HuH-7 (cell line): ENCODE measurements around the gene BLOC1S3.
A peak's percentile ranks its signal among the peaks of the same experiment; 100 is the strongest.

Experiments
- DNase-seq: peaks from one replicate; pipeline ENCODE4 v3.0.0; 2011; ENCODE audit warnings: low spot score

Gene BLOC1S3, protein sequence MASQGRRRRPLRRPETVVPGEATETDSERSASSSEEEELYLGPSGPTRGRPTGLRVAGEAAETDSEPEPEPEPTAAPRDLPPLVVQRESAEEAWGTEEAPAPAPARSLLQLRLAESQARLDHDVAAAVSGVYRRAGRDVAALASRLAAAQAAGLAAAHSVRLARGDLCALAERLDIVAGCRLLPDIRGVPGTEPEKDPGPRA

DNA sequence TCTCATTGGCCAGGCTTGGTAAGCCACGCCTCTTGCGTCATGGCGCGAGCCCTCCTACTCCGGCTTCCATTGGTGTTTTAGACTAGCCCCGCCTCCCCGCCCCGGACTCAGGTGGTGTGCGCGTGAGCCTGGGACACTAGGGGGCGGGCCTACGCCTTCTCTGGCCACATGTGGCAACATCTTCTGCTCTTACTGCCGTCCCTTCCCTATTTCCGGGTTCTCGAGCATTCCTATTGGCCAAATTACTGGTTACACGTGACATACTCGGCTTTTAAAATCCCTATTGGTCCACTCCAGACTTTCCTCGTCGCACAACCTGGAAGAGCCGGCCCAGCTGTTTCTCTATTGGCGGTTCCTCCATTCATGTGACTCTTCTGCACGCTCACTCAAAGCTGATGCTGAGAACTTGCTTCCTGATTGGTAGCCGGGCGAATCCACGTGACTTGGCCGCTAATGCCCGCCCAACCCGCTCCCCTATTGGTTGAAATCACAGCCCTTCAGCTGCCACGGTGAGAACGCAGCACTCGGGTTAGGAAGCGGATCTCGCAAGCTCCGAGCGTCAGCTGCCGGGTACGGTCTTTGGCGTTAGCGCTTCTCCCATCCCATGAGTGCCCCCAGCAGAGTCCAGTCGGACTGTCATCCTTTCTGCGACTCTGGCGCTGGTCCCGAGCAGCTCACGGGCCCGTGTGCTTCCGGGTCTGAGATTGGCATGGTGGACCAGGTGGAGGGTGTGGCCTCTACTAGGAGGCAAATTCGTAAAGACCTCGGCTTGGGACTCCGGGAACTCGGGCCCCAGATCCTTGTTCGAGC, at the start of gene BLOC1S3:
Gene BLOC1S3, plus strand, starts transcription at position 523 of the 810 bp plus-strand sequence. CDS start 513 bp downstream, outside the sequence.
- peak; percentile 98 for DNase-seq

DNA sequence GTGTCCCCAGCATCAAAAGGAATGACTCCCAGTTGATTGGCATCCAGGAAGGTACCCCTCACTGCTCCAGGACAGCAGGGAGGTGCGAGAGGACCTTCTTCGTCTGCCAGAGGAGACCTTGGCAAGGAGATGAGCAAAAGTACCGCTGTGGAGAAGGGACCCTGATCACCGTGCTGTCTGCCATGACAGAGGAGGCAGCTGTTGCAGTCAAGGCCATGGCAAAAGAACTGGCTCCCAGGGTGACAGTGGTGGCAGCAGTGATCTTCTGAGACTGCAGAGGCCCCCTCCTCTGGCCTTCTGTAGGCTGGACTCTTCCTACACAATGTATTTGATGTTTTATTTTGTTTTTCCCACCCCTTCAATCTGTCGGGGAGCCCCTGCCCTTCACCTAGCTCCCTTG, 49.8 kb upstream of the BLOC1S3 start:
- DNase-seq, result no peak

DNA sequence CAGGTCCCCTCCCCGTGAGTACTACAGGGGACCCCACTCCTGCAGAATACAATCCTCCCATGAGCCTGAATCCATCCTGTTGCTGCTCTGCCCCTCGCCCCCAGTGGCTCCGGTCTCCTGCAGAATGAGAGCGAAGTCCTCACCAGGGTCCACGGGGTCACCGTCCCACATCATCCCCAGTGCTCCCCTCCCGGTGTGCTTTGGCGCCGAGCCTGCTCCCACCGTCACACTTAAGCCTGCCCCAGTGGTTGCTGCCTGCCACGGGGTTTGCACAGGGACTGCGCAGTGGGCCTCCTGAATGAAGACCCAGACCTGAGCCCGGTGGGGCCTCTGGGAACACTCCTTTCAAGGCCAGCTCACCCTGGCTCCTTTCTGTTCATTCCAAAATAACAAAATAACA, 48.3 kb upstream of the BLOC1S3 start:
- no peak for DNase-seq

DNA sequence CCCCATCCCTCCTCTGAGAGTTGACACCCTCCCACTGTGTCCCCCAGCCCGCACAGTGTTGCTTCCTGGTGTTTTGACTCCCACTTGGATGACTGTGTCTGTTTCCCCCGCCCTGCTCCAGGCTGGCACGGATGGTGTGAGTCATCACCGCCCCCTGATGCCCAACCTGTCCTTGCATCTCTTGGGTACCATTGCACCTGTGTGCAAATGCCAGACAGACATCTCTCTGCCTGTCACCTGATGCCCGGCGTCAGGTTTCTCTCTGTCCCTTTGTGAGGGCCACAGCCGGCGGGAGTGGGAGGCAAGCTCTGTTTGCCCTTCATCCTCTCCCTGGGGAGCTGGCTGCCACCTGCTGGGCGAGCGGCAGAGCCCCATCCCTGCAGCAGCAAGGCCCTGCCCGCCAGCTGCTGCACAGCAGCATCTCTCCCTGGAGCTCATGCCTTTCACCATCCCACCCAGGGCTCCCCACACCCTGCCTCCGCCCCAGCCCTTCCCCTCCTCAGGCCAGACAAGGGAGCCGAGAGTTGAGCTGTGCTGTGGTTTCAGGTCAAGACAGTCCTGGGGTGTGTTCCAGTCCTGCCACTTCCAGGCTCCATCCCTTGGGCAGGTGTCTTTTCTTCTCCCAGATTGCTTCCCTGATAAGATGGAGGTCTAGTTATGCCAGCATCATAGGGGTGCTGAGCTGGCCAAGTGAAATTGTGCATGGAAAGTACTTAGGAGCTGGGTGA, 47.5 kb upstream of the BLOC1S3 start:
- no peak for DNase-seq

DNA sequence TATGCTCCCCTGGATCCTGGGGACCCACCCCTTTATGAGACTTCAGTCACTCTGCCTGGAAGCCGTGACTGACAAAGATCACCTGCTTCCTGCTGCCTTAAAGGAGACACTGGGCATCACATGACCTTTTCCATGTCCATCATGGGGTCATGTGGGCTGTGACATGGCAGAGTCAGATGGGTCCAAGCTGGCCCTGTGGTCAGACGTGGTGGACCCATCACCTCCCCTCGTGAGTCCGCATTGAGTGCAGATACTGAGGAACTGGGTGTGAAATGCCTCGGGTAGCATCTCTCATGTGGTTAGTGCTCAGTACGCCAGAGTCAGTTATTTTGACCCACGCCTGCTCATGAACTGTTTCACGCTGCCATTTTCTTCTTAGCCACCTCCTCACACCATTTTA, 44.9 kb upstream of the BLOC1S3 start:
- no peak for DNase-seq

DNA sequence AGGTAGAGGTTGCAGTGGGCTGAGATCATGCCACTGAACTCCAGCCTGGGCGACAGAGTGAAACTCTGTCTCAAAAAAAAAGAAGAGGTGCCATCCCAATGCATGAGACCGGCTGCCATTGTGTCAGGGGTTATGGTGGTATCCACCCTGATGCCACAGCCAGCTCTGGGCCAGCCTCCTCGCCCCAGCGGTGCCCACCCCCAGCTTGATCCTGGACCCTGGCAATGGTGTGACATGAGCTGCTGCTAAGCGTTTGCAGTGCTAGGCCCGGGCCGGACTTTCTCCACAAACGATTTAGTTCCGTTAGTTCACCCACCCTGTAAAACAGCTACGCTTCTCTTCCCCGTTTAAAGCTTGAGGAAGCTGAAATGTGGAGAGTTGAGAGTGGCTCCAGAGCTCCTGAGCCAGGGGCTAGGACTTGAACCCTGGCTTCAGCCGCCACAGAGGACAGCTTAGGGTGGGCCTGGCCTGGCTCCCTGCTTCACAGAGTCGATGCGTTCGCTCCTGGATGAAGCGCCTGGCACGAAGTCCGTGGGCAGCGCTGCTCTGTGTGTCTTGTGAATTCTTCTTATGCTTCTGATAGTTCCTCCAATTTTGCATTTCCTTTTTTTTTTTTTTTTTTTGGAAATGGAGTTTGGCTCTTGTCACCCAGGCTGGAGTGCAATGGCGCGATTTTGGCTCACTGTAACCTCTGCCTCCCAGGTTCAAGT, 43.3 kb upstream of the BLOC1S3 start:
- DNase-seq, result no peak

DNA sequence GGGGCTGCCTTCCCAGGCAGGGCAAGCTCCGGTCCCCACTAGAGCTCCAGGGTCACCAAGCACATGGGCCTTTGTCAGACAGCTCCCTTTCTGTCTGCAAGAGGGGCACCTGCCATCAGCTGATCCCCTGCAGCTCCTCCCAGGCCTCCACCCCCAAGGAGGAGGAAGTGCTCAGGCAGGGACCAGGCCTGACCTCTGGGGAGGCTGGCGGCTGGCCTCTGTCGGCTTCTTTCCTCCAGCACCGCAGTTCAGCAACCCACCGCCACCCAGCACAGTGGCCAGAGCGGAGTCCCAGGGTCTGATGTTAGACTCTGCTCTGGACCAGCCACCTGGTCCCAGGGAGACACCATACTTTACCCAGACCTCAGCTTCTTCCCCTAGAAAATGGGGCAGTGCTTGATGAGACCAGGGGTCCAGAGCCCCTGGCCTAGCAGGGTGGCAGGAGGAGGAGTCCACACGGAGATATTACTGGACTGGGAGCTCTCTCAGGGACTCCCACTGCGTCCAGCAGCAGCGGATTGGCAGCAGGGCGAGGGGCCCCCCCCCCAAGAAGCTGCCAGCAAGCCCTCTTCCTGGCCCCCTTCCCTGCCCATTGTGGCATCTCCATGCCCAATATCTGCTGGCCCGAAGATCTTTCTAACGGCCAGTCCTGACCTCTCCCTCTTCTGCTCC, 41.9 kb upstream of the BLOC1S3 start:
- DNase-seq, result no peak

DNA sequence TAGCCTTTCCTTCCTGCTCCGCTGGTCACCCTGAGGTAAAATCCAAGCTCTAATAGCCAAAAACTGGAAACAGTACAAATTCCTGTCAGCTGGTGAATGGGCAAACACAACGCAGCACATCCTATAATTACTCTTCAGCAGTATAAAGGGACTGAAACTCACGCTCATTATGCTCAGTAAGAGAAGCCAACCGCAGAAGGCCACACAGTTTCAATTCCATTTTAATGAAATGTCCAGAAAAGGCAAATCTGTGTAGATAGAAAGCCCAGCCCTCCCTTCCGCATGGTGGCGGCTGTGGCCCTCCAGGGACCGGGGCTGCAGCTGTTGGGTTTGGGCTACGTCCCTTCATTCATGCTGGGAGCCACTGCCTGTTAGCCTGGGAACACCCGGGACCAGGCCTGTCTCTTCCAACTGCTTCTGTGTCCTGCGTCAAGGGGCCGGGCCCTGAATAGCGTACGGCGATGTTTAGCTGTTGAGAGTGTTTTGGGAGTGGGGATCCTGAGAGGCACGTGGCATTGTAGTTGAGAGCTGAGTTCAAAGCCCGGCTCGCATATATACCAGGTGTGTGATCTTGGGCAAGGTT, 41.3 kb upstream of the BLOC1S3 start:
- no peak for DNase-seq

DNA sequence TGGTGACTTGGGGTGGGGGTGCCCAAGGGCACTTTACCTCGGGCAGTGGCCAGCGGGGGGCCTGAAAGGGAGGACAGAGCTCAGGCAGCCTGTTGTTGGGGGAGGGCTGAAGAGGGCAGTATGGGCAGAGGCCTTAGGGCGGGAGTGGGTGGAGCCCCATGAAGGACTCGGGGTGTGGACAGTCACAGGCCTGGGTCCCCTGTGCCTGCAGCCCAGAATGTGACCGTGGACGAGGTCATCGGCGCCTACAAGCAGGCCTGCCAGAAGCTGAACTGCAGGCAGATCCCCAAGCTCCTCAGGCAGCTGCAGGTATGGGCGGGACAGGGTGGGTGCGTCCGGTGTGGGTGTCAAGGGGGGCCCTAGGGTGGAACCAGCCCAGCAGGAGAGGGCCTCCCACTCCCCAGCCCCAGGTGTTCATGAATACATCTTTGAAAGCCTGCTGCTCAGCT, 40.3 kb upstream of the BLOC1S3 start:
- DNase-seq, result no peak

DNA sequence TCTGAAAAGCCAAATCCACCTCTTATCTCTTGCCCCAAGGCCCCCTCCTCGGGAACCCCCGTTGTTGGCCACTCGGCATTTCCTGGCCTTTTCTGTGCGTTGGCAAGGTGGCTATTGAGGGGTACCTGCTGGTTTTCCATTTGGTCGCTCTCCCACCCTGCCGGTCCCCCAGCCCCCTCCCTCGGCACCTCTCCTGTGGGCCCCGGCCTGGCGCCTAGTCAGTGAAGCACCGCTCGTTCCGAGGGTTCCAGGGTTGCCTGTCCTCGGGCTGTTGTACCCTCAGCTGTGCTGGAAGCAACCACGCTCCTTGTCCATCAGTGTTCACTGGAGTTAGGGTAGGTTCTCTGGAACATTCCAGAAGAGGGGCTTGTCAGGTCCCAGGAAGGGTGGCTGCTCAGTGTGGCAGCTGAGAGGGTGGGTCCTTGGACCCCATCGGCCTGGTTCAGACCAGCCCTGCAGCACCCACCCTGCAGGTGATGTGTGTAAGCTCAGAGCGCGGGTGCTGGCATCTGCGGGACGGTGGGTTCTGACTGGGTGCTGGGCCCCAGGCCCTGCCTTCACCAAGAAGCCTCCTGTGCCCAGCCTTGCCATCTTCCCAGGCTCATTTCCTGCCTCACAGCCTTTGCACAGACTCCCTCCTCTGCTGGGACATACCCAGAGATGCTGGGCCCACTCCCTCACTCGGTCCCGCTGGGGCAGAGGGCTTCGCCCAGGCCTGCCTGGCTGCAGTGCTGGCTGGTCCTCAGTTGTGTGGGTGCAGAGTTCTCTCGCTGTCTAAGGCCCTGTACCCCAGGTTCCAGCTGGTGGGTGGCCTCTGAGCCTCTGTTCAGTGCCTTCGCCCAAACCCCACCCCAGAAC, 39.1 kb upstream of the BLOC1S3 start:
- no peak for DNase-seq

DNA sequence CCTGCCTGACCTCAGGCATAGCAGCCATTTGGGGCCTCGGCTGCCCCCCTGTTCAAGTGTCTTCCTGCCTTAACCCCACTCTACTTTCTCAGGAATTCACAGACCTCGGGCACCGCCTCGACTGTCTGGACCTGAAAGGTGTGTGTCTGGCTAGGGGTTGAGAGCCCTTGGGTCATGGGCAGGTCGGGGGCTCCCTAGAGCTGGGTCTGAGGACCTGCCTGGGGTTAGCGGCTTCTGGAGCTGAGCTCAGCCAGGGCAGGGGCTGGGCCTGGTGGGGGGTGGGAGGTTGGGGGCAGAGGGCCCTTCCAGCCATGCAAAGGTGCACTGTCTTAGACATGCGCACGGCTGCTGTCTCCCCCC, 38.5 kb upstream of the BLOC1S3 start:
- DNase-seq, result no peak

DNA sequence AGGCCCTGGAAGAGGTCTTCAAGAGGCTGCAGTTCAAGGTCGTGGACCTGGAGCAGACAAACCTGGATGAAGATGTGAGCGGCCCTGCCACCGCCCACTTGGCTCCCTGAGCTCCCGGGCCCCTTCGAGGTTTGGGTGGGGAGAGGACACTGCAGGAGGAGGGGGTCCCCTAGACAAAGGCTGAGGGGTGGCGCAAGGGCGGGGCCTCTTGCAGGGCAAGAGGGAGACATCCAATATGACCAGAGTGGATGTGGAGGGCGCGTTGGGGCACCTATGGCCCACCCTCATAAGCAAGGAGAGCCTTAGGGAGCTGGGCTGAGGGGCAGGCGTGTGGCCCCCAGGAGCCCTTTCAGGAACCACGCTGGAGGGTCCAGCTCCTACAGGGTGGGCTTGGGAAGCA, 38.1 kb upstream of the BLOC1S3 start:
- no peak for DNase-seq

DNA sequence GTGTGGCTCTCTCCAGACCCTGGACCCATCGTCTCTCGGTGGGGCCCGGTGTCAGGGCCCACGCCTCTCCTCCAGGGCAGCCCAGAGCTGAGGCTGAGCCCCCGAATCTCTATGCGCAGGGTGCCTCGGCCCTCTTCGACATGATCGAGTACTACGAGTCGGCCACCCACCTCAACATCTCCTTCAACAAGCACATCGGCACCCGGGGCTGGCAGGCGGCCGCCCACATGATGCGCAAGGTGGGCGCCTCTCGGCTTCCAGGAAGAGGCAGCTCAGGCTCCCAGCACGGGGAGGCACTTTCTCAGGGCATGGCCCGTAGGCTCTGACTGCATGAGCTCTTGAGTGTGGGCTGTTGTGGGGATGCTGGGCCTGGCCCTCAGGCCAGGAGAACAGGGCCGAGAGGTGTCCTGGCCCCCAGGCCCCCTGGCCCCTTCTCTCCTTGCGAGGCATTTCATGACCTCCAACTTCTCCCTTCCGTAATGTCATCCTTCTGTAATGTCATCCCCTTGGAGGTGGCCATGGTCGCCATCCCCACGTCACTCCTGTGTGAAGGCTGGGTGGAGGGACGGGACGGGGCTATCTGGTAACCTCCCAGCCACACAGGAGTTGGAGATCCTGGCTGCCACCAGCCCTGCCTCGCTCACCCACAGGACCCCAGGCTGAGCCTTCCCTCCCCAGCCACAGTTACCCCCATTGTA, 37.2 kb upstream of the BLOC1S3 start:
- no peak for DNase-seq

DNA sequence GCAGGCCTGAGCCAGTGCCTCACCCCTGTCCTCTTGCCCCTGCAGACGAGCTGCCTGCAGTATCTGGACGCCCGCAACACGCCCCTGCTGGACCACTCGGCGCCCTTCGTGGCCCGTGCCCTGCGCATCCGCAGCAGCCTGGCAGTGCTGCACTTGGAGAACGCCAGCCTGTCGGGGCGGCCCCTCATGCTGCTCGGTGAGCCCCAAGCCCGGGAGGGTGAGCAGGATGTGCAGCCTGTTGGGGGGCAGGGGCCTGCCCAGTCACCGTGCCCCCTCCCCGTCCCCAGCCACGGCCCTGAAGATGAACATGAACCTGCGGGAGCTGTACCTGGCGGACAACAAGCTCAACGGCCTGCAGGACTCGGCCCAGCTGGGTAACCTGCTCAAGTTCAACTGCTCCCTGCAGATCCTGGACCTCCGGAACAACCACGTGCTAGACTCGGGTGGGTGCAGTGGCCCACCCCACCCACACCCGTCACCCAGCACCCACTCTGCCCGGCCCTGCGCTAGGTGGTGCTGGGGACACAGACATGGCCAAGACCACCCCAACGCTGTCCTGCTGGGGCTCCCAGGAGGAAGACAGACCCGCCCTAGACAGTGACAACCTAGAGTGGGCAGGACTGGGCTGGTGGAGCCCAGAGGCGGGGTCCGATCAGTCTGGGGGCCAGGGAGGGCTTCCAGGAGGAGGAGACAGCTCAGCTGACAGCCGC, 36.4 kb upstream of the BLOC1S3 start:
- DNase-seq, result no peak

DNA sequence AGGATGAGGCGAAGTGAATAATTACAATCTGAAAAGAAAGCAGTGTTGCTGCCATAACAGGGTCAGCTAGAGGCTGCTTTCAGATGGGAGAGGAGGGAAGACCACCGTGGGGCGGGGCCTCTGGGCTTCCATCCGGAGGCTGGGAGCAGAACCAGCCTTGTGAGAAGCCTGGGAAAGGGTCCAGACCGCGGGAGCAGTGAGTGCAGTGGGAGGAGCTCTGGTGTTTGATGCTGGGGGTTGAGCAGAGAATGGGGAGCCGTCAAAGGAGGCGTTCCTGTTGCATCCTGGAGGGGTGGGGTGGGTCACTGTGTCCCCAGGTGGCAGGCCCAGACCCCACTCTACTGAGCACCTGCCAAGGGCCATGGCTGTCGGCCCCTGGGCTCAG, 35.9 kb upstream of the BLOC1S3 start:
- no peak for DNase-seq

DNA sequence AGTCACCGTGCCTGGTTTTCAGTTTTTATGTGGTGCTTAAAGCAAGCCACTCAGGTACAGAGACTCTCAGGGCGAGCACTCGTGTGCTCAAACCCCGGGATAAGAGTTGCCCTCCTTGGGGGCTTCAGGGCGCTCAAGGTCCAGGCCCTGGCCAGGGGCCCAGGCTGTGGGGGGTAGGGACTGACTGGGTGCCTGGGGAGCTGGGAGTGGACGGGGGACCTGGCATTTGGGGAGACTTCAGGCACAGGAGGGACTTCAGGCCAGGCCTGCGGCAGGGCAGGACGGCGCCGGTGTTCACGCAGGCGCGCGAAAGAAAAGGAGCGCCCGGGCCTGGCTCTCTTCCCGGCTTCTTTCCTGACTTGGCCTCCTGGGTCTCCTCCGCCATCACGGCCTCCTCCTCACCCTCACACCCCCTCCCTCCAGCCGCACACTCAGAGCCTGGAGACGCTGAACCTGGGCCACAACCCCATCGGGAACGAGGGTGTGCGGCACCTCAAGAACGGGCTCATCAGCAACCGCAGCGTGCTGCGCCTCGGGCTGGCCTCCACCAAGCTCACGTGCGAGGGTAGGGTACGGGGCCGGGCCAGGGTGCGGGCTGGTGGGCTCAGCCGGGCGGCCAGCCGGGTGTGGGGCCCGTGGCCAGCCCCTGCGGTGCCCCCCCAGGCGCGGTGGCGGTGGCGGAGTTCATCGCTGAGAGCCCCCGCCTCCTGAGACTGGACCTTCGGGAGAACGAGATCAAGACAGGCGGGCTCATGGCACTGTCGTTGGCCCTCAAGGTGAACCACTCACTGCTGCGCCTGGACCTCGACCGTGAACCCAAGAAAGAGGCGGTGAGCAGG, 33.9 kb upstream of the BLOC1S3 start:
- DNase-seq, result no peak

DNA sequence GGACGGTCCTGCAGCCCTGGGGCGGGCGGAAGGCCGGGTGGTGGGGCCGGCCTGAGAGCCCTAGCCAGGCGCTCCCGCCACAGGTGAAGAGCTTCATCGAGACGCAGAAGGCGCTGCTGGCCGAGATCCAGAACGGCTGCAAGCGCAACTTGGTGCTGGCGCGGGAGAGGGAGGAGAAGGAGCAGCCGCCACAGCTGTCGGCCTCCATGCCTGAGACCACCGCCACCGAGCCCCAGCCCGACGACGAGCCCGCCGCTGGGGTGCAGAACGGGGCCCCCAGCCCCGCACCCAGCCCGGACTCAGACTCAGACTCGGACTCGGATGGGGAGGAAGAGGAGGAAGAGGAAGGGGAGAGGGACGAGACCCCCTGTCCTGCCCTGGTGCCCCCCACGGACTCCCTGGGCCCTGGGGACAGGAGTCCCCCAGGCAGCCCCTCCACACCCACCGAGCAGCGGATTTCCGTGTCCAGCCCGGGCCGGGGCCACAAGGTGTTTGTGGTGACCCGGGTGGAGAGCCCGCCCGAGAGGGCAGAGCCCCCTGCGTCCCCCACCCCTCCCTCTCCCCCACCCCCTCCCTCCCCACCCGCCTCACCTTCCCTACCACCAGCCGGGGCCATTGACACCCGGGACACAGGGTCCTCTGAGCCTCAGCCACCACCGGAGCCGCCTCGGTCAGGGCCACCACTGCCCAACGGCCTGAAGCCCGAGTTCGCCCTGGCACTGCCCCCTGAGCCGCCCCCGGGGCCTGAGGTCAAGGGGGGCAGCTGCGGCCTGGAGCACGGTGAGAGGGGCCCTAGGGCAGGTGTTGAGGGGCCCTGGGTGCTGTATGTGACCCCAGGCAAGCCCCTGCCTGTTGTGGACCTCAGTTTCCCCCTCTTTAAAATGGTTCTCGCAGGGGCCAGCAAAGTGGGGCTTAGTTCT, 33.1 kb upstream of the BLOC1S3 start:
- no peak for DNase-seq
